Activated CD4-positive, alpha-beta memory T cell treated with anti-CD3 and anti-CD28 coated beads for 36 hours (primary cell): ENCODE data around the gene PLCL2. TPM values are rescaled to one million over a fixed set of nuclear protein-coding genes. Genes with fewer than 3 reads are reported as not detected.
"Not testable (repeated sequence)": the region's sequence is repeated elsewhere in the genome, so short reads cannot be mapped to it uniquely, and the experiment has no call there.

ENCODE experiments used
- CTCF ChIA-PET: fragments of 350-600 bp; sonication (Branson Sonifier 250); formaldehyde crosslinking; loops from one replicate; lab custom pipeline; 2021; ENCODE audit warnings: antibody characterized with exemption, inconsistent platforms; lab: Charles Lee
- POLR2A ChIA-PET: fragments of 350-600 bp; sonication (Branson Sonifier 250); formaldehyde crosslinking; loops from one replicate; lab custom pipeline; 2021; ENCODE audit warnings: antibody characterized with exemption; lab: Charles Lee
- DNase-seq: peaks from one replicate; pipeline ENCODE4 v3.0.0-alpha.2; 2020
- H3K27ac Mint-ChIP-seq: one replicate; pipeline ENCODE4 v1.8.0; 2021; ENCODE audit warnings: mixed read lengths
- H3K27me3 Mint-ChIP-seq: one replicate; pipeline ENCODE4 v1.8.0; 2021; ENCODE audit warnings: mixed read lengths
- H3K36me3 Mint-ChIP-seq: one replicate; pipeline ENCODE4 v1.8.0; 2021; ENCODE audit warnings: mixed read lengths
- H3K4me1 Mint-ChIP-seq: one replicate; pipeline ENCODE4 v1.8.0; 2021; ENCODE audit warnings: low read depth, mixed read lengths
- H3K4me3 Mint-ChIP-seq: one replicate; pipeline ENCODE4 v1.8.0; 2021; ENCODE audit warnings: mild to moderate bottlenecking, mixed read lengths
- H3K9me3 Mint-ChIP-seq: one replicate; pipeline ENCODE4 v1.8.0; 2021; ENCODE audit warnings: mixed read lengths
- intact Hi-C: fragments of 100-400 bp; cut with micrococcal nuclease; formaldehyde crosslinking; loops from one replicate; pipeline ENCODE4 v1.15.1; 2023
- total RNA-seq, 2 experiments: library from RNA; stranded (reverse); gene quantifications; one replicate each; pipeline ENCODE4 v1.2.3, GENCODE V29; 2021

Gene PLCL2
- total RNA-seq, 2 experiments from 2014 or later = 16.7 to 17.1 TPM

DNA sequence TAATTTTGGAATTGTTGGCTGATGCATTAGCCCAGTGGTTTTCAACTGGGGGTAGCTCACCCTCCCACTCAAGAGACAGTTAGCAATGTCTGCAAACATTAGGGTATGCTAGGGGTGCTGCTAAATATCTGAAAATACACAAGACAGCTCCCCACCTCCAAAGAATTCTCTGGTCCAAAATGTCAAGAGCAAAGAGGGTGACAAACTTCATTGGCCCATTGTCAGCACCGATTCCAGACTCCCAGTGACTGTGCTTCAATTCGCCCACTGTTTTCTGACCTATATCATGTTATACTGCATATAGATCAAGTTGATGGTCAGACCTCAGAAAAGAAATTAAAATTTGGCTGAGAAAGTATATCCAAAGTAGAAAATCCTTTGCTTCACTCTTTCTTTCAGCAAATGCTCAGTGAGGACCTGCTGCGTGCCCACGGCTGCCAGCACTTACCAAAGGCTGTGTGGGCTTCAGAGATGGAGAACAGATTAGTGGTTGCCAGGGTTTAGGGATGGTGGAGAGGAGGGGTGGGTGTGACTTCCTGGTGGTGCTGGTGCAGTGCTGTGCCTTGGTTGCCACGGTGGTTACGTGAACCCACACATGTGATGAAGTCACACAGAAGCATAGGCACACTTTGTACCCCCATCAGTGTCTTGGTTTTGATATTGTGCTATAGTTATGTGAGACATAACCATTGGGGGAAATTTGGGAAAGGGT is 204.0 kb downstream of the PLCL2 start:
- H3K27me3 Mint-ChIP-seq = no peaks in the 10 kb centered on the region
- DNase-seq = peak; percentile 42
- peaks cover 30% of the 10 kb centered on the region for H3K4me1 Mint-ChIP-seq
- H3K36me3 Mint-ChIP-seq = peaks cover 24% of the 10 kb centered on the region
- intact Hi-C loops = loop anchor here (5.0 kb wide), 2 partner anchors 64 to 144 kb away; no protein-coding TSS in a partner anchor
- POLR2A ChIA-PET = no interaction called here
- no peak overlapping the region for H3K27ac Mint-ChIP-seq
- H3K4me3 Mint-ChIP-seq = no peak overlapping the region
- H3K9me3 Mint-ChIP-seq = no peaks in the 10 kb centered on the region
- CTCF ChIA-PET = no interaction called here

- H3K9me3 Mint-ChIP-seq = no peaks in the 10 kb centered on the region
- no peaks in the 10 kb centered on the region for H3K27me3 Mint-ChIP-seq
- H3K36me3 Mint-ChIP-seq = peaks cover 24% of the 10 kb centered on the region
- DNase-seq = no peak
- intact Hi-C loops = loop anchor here (5.0 kb wide), 2 partner anchors 63 to 143 kb away; no protein-coding TSS in a partner anchor
- ChIA-PET POLR2A (no interaction called here), CTCF (interaction anchor here (1.2 kb wide), 1 partner anchor 205 kb away, joined by 3 read pairs; no protein-coding TSS in a partner anchor)
- no peak overlapping the region for H3K27ac Mint-ChIP-seq
- no peak overlapping the region for H3K4me3 Mint-ChIP-seq
- peaks cover 30% of the 10 kb centered on the region for H3K4me1 Mint-ChIP-seq
Measured at GRCh38 chr3:17089314-17089700, 204.6 kb downstream of the PLCL2 start.

GRCh38 chr3:17090280-17090983 is 205.7 kb downstream of the PLCL2 start:
- Mint-ChIP-seq H3K9me3 (no peaks in the 10 kb centered on the region), H3K4me3 (no peak overlapping the region), H3K36me3 (peaks cover 19% of the 10 kb centered on the region), H3K27ac (no peak overlapping the region), H3K4me1 (peaks cover 30% of the 10 kb centered on the region), H3K27me3 (no peaks in the 10 kb centered on the region)
- POLR2A ChIA-PET = no interaction called here
- no peak for DNase-seq
- intact Hi-C loops = no loop called here
- CTCF ChIA-PET = interaction anchor here (1.2 kb wide), 1 partner anchor 206 kb away, joined by 3 read pairs; no protein-coding TSS in a partner anchor

DNA sequence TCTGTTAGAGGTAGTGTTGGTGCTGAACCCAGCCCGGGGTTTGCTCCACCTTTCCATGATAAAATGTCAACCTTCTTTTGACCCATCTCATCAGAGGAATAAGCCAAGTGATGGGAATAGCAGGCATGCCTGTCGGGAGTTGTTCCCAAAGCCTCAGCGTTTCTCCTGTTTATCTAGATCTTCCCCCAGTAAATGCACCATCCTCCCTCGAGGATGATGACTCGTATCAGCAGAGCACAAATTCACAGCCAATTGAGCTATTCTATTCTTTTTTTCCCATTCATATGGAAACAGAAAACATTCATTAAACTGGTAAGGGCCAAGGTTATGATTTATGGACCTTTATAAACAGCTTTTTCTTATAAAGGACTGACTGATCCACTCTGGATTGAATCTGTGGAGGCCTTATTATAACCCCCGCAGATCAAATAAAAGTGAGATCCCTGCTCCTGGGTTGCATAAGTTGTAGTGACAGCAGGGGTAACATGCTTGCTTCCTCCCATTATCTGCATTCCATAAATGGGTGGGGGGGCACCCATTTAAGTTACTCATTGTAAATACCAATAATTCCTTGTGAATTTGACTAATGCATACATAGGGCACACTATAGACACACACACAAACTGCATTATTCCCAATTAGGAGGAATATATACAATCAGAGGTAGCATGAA is 207.3 kb downstream of the PLCL2 start:
- CTCF ChIA-PET = no interaction called here

GRCh38 chr3:17092583-17092933 is 207.8 kb downstream of the PLCL2 start:
- H3K4me3 Mint-ChIP-seq = no peak overlapping the region
- ChIA-PET CTCF (no interaction called here), POLR2A (no interaction called here)
- H3K36me3 Mint-ChIP-seq = peaks cover 12% of the 10 kb centered on the region
- H3K27me3 Mint-ChIP-seq = no peaks in the 10 kb centered on the region
- no peaks in the 10 kb centered on the region for H3K9me3 Mint-ChIP-seq
- H3K27ac Mint-ChIP-seq = no peak overlapping the region
- DNase-seq = no peak
- peaks cover 15% of the 10 kb centered on the region for H3K4me1 Mint-ChIP-seq
- intact Hi-C loops = no loop called here

More for the DNA sequence above, 207.3 kb downstream of the PLCL2 start:
- no peak overlapping the region for H3K27ac Mint-ChIP-seq
- H3K4me3 Mint-ChIP-seq = no peak overlapping the region
- DNase-seq = no peak
- intact Hi-C loops = no loop called here
- H3K4me1 Mint-ChIP-seq = peaks cover 20% of the 10 kb centered on the region
- POLR2A ChIA-PET = no interaction called here
- no peaks in the 10 kb centered on the region for H3K27me3 Mint-ChIP-seq
- peaks cover 12% of the 10 kb centered on the region for H3K36me3 Mint-ChIP-seq
- no peaks in the 10 kb centered on the region for H3K9me3 Mint-ChIP-seq

- intact Hi-C loops = no loop called here
- no peak for DNase-seq
- Mint-ChIP-seq H3K27ac (no peak overlapping the region), H3K4me3 (no peak overlapping the region), H3K27me3 (no peaks in the 10 kb centered on the region), H3K4me1 (no peaks in the 10 kb centered on the region), H3K36me3 (peaks cover 10% of the 10 kb centered on the region), H3K9me3 (no peaks in the 10 kb centered on the region)
- CTCF ChIA-PET = no interaction called here
- POLR2A ChIA-PET = no interaction called here
Measured at GRCh38 chr3:17094551-17094950, 209.8 kb downstream of the PLCL2 start.

DNA sequence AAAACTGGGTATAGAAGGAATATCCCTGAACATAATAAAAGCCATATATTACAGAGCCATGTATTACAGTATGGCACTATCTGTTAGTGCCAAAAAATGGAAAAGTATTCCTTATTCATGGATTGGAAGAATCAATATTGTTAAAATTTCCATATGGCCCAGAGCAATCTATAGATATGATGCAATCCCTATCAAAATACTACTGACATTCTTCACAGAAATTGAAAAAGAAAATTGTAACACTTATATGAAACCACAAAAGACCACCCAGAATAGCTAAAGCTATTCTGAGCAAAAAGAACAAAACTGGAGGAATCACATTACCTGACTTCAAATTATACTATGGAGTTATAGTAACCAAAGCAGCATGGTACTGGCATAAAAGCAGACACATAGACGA is 218.8 kb downstream of the PLCL2 start:
- ChIA-PET POLR2A (no interaction called here), CTCF (no interaction called here)
- no peaks in the 10 kb centered on the region for H3K4me1 Mint-ChIP-seq
- H3K27me3 Mint-ChIP-seq = no peaks in the 10 kb centered on the region
- DNase-seq = no peak
- H3K4me3 Mint-ChIP-seq = no peak overlapping the region
- peaks cover 30% of the 10 kb centered on the region for H3K9me3 Mint-ChIP-seq
- no peak overlapping the region for H3K27ac Mint-ChIP-seq
- peaks cover 2% of the 10 kb centered on the region for H3K36me3 Mint-ChIP-seq
- intact Hi-C loops = no loop called here

DNA sequence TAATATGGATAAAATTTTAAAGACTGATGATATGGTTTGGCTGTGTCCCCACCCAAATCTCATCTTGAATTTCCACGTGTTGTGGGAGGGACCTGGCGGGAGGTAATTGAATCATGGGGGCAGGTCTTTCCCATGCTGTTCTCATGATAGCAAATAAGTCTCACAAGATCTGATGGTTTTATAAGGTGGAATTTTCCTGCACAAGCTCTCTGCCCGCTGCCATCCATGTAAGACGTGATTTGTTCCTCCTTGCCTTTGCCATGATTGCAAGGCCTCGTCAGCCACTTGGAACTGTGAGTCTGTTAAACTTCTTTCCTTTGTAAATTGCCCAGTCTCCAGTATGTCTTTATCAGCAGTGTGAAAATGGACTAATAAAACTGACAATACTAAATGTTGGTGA is 222.0 kb downstream of the PLCL2 start:
- H3K36me3 Mint-ChIP-seq, H3K4me3 Mint-ChIP-seq, H3K27me3 Mint-ChIP-seq, POLR2A ChIA-PET, H3K4me1 Mint-ChIP-seq, DNase-seq, CTCF ChIA-PET, H3K27ac Mint-ChIP-seq, intact Hi-C loops: not testable (repeated sequence)
- H3K9me3 Mint-ChIP-seq = peaks cover 21% of the 10 kb centered on the region

DNA sequence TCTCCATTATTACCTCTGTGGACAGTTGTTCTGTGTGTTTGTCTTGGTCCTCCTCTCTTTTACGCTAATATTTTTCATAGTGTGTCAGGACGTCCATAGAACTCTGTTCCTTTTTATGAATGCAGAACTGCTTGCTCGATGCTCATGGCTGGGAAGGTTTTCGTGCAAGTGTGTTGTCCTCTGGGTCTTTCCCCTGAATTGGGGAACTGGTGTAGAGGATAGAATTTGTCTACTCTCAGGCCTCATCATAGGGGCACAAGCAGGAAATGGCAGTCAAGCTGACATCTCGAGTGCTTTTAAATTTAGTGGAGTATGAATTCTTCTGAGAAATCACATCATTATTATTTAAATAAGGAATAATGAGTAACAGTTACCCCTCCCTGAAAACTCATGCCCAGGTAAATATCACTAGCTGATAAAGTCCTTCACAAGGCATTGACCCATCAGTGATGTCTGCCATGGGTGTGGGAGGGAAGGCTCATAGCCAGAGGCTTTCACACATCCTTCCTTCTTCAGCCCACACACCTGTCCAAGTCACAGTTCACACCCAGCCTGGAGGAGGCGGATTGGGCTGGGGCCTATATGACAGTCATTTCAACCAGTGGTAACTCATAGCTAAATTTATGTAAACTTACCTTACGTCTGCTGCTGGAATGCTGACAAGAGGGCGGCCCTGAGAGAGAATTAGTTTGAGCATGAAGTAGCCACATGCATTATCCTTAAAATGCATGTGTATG is 226.1 kb downstream of the PLCL2 start:
- no peak overlapping the region for H3K27ac Mint-ChIP-seq
- ChIA-PET CTCF (no interaction called here), POLR2A (no interaction called here)
- H3K36me3 Mint-ChIP-seq = no peaks in the 10 kb centered on the region
- no peaks in the 10 kb centered on the region for H3K27me3 Mint-ChIP-seq
- peaks cover 4% of the 10 kb centered on the region for H3K9me3 Mint-ChIP-seq
- peaks cover 7% of the 10 kb centered on the region for H3K4me1 Mint-ChIP-seq
- no peak overlapping the region for H3K4me3 Mint-ChIP-seq
- intact Hi-C loops = no loop called here
- DNase-seq = peak; percentile 40

- H3K9me3 Mint-ChIP-seq = peaks cover 4% of the 10 kb centered on the region
- DNase-seq = no peak
- H3K4me3 Mint-ChIP-seq = no peak overlapping the region
- ChIA-PET POLR2A (no interaction called here), CTCF (no interaction called here)
- H3K4me1 Mint-ChIP-seq = peaks cover 7% of the 10 kb centered on the region
- intact Hi-C loops = no loop called here
- no peaks in the 10 kb centered on the region for H3K27me3 Mint-ChIP-seq
- H3K36me3 Mint-ChIP-seq = no peaks in the 10 kb centered on the region
- no peak overlapping the region for H3K27ac Mint-ChIP-seq
Measured at GRCh38 chr3:17111586-17111985, 226.8 kb downstream of the PLCL2 start.

DNA sequence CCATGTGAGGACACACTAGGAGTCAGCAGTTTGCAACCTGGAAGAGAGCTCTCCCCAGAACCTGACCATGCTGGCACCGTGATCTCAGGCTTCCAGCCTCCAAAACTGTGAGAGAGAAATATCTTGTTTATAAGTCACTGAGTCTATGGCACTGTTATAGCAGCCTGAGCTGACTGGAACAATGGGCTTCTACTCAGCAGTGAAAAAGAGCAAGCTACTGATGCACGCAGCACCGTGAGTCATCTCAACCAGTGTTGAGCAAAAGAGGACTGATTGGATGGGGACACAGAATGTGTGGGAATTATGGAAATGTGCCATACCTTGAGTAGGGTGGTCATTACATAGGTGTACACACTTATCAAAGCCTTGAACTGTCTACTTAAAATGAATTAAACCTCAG is 230.4 kb downstream of the PLCL2 start:
- Mint-ChIP-seq H3K27ac (no peak overlapping the region), H3K36me3 (no peaks in the 10 kb centered on the region), H3K4me1 (peaks cover 7% of the 10 kb centered on the region), H3K4me3 (no peak overlapping the region), H3K9me3 (no peaks in the 10 kb centered on the region), H3K27me3 (no peaks in the 10 kb centered on the region)
- intact Hi-C loops = no loop called here
- ChIA-PET CTCF (interaction anchor here (0.8 kb wide), 1 partner anchor 36 kb away, joined by 3 read pairs; no protein-coding TSS in a partner anchor), POLR2A (no interaction called here)
- DNase-seq = no peak
